T1000 (cell line): ENCODE measurements around the gene MAP1LC3B.

Source experiments
- DNase-seq: peaks from one replicate; lab custom pipeline; 2025; ENCODE audit warnings: mixed read lengths; lab: John Stamatoyannopoulos, UW

Gene MAP1LC3B

GRCh38 chr16:87432330-87432915 lies 40.3 kb downstream of the MAP1LC3B start:
- no peak for DNase-seq

GRCh38 chr16:87434146-87434667 lies 42.1 kb downstream of the MAP1LC3B start:
- no peak for DNase-seq

- no peak for DNase-seq
Observed at GRCh38 chr16:87435372-87436224, 43.5 kb downstream of the MAP1LC3B start.

DNA sequence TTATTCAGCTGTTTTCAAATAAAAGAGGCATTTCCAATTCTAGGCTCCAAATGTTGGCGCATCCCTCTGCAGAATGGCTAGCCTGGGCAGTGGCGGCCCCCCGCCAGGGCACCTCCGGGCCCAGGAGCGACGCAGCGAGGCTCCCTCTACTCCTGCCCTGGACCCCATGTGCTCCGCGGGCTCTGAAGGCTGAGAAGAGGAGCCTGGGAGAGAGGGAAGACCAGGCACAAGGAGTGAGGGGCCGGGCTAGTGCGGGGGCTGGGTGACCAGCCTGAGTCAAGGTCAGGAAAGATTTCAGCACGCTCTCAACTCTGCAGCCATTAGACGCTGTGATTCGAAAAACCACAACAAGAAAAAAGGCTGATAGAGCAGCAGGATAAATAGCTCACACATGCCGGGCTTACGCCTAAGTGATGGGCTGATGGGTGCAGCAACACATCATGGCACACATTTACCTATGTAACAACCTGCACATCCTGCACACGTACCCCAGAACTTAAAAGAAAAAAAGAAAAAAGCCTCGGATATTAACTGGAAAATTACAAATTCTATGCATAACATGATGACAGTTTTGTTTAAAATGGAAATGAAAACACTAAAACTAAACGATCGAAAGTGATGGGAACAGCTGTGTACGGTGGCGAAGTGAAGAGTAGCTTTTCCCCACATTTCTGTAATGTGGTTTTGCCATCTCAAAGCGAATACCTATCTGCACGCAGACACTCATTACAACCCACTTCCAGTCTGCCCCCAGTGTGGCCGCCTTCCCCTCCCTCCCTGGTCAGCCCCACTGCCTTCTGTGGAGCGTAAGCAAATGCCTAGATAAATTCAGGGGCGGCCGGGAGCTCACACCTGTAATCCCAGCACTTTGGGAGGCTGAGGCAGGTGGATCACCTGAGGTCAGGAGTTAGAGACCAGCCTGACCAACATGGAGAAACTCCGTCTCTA lies 44.4 kb downstream of the MAP1LC3B start:
- DNase-seq: no peak

GRCh38 chr16:87437327-87437726 lies 45.2 kb downstream of the MAP1LC3B start:
- no peak for DNase-seq

GRCh38 chr16:87437911-87438610 lies 45.9 kb downstream of the MAP1LC3B start:
- no peak for DNase-seq

GRCh38 chr16:87438611-87438985 lies 46.5 kb downstream of the MAP1LC3B start:
- DNase-seq: no peak

- no peak for DNase-seq
Observed at GRCh38 chr16:87439926-87440325, 47.8 kb downstream of the MAP1LC3B start.

- no peak for DNase-seq
Observed at GRCh38 chr16:87441886-87442580, 49.9 kb downstream of the MAP1LC3B start.

GRCh38 chr16:87442581-87442966 lies 50.4 kb downstream of the MAP1LC3B start:
- DNase-seq: no peak

DNA sequence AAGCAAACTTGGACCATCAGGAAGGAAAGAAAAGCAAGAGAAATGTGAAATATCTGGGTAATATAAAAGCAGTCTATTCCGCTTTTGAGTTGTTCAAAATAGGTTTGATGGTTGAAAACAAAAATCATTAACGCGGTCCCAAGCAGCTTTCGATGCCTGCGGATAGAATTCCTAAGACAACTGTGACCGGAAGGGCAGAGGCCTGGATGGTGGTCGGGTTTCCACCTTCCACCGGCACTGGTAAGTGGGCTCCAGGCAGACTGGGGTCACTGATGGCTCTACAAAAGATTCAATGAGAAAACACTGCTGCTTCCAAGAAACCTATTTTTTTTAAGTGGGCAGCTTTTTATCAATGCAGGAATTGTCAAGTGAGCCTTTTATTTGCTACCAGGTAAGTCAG lies 50.9 kb downstream of the MAP1LC3B start:
- no peak for DNase-seq

DNA sequence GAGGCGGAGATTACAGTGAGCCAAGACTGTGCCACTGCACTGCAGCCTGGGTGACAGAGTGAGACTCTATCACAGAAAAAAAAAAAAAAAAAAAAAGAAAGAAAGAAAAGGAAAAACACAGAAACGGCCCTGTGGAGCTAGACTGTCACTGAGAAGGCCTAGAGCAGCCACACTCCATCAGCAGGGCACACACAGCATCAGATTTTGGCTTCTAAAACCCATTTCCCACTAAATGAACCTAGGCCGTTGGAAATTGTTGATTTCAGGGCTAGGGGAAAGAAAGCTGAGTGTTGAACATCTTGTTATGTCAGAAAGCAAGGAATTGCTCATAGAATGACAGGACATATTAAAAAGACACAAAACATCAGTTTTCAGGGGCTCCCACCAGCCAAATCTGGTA lies 51.8 kb downstream of the MAP1LC3B start:
- no peak for DNase-seq

DNA sequence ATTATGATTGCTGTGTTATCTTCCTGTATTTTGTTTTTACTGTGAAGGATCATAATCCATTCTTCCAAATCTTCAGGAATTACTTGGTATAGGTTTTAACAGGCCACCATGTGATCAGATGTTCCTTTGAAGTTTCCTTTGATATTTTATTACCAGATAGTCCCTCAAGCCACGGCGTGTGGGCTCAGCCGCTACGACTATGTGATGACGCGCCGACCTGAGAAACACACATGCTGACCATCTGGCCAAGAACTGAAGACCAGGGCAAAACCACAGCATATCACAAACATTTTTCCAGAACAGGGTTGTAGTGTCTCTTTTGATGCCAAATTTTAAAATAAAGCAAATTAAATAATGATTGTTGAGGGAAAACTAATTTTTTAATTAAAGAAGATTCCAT lies 53.4 kb downstream of the MAP1LC3B start:
- DNase-seq: no peak

- DNase-seq: no peak
Observed at GRCh38 chr16:87446479-87446878, 54.3 kb downstream of the MAP1LC3B start.

DNA sequence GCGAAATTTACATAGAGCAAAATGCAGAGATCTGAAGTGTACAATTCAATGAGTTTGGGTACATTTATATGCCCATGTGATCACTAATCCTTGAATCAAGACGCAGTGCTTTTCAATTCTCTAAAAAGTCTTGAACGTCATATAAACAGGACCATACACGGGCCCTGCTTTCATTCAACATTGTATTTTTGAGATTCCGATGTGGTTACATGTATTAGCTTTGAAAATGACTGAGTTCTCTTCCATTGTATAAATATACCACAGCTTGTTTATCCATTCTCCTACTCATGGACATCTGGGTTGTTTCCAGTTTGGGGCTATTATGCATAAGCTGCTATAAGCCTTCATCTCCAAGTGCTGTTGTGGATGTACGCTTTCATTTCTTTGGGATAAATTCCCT lies 55.2 kb downstream of the MAP1LC3B start:
- no peak for DNase-seq

DNA sequence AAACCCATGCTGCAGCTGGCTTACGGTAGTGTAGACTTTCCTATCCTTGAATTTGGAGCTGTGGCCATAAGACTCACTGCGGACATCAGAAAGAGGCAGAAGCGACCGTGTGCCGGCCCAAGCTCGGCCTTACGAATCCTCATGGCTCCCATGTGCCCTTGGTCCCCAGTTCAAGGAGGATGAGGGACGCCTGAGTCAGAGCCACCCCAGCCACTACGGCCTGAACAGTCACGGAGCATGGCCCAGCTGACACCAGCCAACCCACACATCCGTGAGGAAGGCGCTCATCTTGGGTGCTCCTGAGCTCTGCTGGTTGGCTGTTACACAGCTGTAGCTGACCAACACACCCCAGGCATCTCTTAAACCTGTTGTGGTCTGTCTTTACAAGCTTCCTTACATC lies 56.7 kb downstream of the MAP1LC3B start:
- no peak for DNase-seq

DNA sequence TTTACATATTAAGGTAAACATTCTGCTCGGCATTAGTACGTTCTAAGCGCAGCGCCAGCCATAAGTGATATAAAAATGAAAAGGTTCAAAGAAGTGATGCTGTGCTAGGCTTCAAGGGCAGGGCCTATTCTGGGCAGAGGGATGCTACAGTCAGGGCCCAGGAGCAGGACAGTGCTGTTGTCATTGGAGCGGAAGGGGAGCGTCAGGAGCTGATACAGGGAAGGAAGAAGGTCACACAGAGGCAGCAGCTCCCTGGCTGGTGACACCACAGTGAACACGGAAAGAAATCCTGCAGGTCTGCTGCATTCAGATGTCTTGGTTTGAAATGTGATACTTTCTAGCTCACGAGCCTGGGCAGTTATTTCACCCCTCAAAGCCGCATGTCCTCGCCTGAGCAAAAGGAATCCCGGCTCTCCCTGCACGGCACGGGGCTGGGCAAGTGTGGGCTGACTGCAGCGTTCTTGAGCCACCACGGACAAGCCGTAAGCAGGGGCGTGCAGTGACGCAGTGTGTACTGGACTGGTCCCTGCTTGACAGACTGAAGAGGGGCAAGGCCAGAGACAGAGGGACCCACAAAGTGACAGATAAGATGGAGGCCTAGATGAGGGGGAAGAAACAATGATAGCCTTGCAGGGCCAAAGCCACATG lies 59.6 kb downstream of the MAP1LC3B start:
- DNase-seq: no peak

DNA sequence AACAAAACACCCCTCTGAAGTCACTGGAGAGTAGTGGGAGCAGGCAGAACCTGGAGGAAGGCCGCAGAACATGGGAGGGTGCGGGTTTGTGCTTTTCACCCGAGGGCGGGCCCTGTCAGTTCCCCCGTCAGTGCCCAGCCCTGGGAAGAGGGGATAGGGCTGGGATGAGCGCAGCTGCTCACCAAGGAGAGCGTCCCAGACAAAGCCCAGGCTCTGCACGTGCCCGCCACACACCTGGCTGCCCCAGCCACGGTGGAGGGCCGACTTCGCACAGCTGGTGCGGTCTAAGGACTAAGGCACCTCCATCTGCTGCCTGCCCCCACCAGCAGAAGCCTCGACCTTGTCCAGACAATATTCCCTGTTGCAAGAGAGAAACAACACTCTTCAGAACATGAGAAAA lies 61.2 kb downstream of the MAP1LC3B start:
- no peak for DNase-seq
